NCI-H446 treated with DMSO at 0.1 percent for 48 hours (cell line): ENCODE measurements around the gene CCDC126.
"Not testable (repeated sequence)": the region's sequence is repeated elsewhere in the genome, so short reads cannot be mapped to it uniquely, and the experiment has no call there.

ENCODE experiments used
- DNase-seq: peaks from one replicate; lab custom pipeline; 2025; lab: John Stamatoyannopoulos, UW

Gene CCDC126, protein sequence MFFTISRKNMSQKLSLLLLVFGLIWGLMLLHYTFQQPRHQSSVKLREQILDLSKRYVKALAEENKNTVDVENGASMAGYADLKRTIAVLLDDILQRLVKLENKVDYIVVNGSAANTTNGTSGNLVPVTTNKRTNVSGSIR

DNA sequence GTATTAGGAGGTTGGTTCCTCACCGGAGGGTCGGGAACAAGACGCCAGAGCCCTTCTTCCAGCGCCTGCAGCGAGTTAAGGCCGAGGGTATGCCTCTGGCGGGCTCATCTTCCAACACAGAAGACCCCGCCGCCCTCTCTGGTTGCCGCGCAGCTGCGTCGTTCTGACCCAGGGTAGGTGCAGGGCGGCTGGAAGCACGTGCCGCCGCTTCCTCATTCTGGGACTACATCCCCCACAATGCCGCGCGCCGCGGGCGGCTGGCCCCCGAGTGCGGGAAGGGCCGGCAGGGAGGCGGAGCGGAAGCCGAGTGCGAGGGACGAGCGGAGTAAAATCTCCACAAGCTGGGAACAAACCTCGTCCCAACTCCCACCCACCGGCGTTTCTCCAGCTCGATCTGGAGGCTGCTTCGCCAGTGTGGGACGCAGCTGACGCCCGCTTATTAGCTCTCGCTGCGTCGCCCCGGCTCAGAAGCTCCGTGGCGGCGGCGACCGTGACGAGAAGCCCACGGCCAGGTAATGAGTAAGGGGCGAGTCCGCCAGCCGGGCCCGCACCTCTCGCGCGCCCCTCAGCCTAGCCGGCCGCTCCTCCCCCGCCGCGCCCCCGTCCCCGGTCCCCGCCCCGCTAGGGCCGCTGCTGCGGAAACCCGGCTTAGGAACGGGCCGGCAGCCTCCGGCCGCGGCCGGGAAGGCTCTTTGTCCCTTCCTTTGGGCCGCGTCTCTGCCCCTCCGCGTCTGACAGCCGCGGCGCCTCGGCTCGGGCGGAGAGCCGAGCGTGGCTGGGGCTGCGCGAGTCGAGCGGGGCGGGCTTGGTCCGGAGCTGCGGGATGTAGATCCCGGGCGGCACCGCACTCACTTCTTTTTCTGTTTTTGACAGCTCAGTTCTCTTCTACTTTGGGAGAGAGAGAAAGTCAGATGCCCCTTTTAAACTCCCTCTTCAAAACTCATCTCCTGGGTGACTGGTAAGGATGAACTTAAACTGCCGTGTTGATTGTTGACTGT is at the start of gene CCDC126:
Gene CCDC126 (plus strand): TSS at position 289 of the 998 bp plus-strand sequence. CDS start 13,934 bp downstream, outside the sequence.
- DNase-seq: peak; percentile 70

DNA sequence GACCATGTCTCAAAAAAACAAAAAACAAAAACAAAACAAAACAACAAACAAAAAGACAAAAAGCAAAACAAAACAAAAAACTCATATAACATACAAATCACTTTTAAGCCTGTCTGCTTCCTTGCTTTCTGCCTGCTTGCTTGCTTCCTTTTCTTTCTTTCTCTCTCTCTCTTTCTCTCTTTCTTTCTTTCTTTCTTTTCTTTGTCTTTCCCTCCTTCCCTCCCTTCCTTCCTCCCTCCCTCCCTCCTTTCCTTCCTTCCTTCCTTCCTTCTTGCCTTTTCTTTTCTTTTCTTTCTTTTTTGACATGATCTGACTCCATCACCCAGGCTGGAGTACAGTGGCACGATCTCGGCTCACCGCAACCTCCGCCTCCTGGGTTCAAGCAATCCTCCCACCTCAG is 49.5 kb upstream of the CCDC126 start:
- DNase-seq: no peak

DNA sequence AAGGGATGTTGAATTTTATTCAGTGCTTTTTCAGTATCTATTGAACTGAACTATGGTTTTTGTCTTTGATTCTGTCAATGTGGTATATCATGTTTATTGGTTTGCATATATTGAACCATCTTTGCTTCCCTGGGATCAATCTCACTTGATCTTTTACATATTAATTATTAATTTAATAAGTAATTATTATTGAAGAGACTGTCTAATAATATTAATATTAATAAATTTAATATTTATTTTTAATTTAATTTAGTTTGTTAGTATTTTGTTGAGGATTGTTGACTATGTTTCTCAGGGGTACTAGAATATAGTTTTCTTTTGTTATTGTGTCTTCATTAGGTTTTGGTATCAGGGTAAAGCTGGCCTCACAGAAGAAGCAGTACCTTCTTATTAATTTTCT is 38.9 kb upstream of the CCDC126 start:
- no peak for DNase-seq

DNA sequence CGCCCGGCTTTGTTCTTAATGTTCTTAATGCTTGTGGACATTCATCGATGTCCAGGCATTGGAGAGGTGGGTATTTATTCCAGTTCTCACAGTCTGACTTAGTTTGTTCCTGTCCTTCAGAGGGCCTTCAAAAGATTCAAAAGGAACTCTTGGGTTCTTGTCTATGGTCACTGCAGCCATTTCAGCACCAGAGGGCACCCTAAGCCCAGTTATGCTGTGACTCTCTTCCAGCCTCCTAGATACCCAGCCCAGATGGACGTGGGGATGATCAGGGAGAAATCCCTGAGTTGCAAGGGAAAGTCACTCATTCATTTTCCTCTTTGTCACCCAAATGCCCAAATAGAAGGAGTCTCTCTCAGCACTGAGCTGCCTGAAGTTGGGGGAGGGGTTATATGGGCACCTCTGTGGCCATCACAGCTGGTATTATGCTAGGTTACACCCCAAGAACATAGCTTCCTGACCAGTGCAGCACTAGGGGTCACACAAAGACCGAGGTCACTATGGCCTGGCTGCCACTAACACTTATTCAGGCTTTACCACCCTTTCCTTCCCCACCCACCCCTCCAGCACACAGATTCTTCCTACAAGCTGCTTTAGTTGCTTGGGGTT is 26.5 kb upstream of the CCDC126 start:
- no peak for DNase-seq

DNA sequence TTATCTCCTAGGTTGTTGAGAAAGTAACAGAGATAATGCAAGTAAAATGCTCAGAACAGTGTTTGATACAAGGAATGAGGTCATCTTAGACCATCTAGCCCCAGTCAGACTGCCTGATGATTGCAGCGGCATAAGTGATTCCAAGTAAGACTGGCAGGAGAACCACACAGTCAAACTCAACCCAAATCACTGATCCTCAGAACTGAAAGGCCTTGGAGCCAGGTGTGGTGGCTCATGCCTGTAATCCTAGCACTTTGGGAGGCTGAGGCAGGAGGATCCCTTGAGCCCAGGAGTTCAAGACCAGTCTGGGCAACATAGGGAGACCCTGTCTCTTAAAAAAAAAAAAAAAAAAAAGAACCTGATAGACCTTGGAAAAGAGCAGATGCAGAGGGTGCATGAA is 15.2 kb upstream of the CCDC126 start:
- not testable (repeated sequence) for DNase-seq

DNA sequence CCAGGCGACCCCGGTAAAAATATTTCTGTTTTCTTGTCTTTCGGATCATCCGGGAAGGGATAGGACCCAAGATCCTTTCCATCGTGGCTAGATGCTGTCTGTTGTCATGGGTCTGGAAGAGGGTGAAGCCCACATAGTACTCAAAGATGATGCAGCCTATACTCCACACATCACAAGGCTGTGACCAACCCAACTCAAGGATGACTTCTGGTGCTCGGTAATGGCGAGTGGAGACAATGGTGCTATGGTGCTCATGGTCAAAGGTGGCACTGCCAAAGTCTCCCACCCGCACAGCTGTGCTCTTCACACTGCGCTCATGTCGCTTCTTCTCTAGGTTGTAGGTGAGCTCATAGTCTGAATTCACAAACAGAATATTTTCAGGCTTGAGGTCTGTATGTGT is 11.9 kb upstream of the CCDC126 start:
- not testable (repeated sequence) for DNase-seq

DNA sequence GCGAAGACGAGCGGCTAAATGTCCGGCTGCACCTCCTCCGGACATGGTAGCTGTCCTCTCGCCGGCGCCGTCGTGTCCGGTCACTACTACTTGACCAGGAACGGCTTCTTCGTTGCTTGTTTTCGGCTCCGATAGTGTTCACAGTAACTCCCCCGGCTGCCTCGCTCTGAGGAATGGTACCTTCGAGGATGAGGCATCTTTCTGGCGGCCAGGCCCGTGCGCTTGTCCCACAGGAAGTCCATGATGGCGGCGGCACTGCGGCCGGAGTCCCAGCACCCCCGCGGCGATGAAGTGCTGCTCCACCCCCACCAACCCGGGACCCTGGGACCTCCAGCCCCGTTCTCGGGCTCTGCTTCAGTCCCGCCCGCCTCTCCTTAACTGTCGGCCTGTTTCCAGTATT is 11.0 kb upstream of the CCDC126 start:
- DNase-seq: no peak

DNA sequence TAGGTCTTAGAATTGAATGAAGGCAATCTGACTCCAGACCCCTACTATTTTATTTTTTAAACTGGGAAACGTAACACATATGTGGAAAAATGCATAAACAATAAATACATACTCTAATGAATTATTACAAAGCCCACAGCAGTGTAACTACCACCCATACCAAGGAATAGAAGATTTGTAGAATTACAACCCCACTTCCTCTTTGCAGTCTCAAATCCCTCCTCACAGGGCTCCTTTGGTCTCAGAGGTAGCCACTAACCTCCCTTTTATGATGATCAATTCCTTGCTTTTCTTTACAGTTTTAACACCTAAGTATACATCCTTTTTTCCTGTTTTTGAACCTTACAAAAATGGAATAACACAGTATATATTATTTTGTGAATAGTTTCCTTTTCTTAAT is 6.7 kb upstream of the CCDC126 start:
- DNase-seq: no peak

DNA sequence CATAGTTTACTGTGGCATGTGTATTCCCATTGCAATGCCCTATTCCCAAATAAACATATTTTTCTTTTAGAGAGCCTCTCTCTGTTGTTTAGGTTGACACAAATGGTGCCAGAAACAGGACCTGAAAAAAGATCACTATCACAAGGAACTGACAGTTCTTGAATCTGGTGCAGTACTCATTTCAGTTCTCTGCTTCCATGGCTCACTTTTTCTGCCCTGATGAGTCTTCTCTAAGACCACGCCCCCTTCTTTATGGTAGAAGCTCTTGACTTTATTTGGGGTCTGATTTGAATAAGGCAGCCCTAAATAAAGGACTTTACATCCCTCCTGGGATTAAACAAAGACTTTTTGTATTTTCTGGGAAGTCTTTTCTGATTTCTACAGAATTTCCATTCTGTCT is 3.5 kb upstream of the CCDC126 start:
- DNase-seq: no peak

DNA sequence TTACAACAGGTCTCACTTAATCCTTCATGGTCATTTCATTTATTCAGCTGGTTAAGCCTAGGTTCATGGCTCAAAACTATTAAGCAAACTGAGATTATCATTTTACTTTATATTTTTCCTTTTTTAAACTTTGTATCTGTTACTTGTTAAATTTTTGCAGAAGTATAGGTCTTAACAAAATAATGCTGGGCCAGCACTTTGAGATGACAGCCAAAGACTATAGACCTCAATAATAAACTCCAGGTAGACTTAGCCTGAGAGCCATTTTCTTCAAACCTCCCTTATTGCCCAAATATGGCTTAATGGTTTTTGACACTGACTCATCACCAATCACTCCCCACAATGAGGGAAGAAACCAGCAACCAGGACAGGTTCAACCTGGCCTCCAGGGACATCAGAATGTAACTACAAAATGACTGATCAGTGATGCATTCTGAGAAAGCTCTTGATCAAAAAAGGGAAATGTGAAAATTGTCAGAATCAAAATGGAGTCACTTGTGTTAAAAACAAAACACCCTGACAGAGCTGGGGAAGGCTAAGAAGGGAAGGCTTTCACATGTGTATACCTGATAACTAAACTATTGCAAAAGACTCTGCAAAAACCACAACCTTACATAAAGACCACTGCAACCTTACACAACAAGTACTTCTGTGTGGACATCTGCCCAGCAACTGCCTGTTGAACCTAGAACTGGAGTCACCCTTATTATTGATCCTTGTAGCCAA is 2.1 kb upstream of the CCDC126 start:
- no peak for DNase-seq

DNA sequence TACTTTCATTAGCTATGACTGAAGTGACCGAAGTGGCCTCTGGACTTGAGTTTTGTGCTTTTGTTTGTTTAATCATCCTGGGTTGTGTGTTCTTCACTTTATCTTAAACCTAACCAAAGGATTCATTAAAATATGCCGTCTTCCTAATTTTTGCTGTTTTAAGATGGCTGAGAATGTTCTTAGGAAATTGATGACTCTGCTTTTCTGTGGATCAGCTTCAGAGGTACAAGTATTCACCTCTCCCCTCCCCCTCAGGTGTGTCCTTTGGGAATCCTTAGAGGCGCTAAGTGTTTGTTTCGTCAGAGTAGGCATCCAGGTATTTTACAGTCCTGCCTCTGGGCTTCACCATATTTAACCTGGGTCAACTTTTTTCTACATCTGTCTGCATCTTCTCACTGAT is 1.1 kb downstream of the CCDC126 start:
- no peak for DNase-seq

DNA sequence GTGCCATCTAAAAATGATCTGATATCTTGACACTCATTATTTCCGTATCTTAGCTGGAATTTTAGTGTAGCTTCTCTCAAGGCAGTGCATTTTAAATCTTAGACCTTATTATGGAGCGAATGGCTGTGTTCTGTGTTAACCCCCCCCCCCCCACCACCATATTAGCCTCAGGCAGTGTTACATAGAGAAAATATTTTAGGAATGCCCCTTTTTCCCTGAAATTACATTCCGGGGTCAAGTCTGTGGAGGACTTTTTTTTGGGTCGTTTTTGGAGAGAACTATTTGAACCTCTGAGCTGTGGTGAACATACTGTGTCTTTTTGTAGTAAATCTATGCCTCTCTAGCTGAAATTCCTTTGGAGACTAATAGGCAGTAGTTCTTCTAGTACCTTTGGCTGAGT is 3.1 kb downstream of the CCDC126 start:
- no peak for DNase-seq

DNA sequence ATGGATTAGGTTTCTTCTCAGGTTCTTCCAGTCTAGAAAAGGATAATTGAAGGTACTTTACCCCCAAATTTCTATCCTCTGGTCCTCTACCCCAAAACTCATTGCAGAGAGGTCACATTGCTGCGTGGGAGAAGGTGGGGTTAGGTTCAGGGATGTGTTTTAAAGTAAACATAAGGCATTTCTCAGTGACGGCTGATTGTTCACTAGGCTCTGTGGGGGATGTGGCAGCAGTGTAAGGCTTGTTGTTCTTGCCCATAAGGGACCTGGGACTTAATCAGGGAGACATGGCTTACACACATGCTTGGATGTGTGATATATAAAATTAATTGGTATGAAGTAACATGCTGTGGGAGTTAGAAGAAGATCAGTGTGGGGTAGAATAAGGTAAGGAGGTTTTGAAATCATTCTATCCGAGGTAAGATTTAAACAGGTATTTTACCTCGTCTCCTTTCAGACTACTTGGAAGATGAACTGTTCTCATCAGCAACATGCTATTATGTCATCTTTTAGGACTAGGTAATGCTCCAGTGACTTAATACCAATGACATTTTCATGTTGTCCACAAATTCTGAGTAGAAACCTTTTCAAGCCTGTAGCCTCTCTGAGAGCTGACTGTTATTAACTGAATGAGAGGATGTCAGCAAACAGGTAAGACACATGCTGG is 6.6 kb downstream of the CCDC126 start:
- no peak for DNase-seq

DNA sequence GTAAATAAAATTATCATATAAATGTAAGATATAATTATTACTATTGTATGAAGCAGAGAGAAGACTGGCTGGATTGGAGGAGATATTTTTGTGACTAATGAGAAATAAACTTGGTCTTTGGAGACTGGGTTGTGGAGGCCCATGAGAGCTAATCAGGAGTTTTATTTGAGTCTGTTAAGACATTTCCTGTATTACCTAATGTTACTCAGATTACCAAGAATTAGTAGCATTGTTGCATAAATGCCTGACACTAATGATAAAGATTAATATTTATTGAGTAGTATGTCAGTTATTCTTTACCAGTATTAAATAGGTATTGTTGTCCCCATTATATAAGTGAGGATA is 7.1 kb downstream of the CCDC126 start:
- DNase-seq: no peak

DNA sequence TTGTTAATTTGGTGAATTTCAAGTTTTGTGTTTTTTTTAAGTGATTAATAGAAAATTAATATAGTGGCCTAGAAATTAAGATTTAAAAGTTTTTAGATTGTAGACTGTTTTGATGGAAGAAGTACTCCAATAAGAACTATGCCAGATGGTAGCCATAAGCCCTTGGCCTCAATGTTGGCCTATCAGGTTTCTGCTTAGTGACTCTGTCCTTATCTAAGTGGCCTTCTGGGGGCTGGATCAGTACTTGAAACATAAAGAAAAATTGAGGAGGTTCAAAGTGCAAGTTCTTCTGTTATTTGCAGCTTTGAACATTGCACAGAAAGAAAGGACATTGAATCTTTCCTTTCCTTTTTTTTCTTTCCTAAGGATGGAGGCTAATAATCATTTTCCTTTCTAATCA is 9.9 kb downstream of the CCDC126 start:
- no peak for DNase-seq

DNA sequence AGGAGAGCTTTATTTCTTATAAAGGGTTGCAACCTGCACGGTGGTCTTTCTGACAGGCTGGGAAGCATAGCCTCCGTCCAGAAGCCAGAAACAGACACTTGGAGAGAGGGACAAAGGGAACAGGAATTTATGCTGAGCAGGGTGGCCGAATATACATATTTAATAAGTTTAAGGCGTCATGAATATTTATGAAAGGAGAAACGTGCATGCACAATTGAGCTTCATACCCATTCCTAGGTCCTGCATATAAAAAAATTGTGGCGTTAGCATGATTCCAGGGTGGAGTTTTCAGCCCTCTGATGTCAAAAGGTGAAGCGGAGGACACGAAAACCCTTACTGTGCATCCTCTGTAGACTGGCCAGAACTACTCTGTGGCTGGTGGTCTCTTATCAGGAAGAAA is 10.7 kb downstream of the CCDC126 start:
- no peak for DNase-seq

DNA sequence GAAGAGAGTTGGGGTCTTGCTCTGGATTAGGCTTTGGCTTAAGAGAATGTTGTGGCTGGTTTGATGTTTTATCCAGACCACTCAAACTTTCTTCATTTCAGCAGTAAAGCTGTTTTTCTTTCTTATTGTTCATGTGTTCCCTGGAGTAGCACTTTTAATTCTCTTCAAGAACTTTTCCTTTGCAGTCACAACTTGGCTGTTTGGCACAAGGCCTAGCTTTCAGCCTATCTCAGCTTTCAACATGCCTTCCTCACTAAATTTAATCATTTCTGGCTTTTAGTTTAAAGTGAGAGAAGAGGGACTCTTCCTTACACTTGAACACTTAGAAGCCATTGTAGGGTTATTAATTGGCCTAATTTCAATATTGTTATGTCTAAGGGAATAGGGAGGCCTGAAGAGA is 18.1 kb downstream of the CCDC126 start:
- DNase-seq: no peak

DNA sequence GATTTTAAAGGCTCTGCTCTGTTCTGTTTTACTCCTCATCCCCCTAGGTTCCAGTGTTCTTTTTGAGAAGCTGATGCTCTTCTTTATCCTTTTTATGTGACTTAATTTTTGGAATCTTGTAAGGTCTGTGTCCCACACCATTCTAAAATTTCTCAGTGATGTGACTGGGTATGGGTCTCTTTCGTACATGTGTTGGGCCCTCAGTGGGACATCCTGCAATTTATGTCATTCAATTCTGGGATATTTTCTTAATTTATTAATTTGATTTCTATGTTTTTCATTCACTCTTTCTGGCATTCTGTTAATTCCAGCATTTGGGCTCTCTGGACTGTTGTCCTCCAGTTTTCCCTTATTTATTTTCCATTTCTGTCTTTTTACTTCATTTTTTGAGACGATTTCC is 19.4 kb downstream of the CCDC126 start:
- DNase-seq: no peak

DNA sequence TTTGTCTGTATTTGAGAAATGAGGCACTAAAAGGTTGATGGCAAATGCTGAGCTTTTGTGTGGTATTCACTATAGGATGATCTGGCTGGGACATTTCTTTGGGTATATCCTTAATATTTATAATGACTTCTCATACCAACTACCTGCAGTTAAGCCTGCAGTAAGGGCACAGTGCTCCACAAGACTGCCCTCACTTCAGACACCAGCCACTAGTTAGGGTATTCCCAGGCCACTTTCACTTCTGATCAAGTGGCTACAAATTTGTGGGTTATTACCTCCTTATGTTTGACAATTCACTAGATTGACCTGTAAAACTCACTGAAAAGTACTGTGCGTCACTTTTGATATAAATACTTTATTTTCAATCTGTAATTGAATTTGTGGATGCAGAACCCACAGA is 20.3 kb downstream of the CCDC126 start:
- no peak for DNase-seq

DNA sequence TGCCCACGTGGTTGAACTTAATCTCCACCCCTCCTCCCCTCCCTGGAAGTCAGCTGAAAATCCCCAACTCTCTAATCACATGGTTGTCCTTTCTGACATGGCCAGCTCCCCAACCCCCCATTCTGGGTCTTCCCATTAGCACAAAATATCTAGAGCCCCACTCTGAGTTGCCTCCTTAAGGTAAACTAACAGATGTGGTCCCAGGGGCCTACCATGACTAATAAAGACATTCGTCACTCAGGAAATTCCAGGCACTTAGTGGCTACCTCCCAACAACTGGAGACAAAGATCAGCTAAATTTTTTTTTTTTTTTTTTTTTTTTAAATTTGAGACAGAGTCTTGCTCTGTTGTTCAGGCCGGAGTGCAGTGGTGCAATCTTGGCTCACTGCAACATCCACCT is 21.1 kb downstream of the CCDC126 start:
- DNase-seq: no peak

DNA sequence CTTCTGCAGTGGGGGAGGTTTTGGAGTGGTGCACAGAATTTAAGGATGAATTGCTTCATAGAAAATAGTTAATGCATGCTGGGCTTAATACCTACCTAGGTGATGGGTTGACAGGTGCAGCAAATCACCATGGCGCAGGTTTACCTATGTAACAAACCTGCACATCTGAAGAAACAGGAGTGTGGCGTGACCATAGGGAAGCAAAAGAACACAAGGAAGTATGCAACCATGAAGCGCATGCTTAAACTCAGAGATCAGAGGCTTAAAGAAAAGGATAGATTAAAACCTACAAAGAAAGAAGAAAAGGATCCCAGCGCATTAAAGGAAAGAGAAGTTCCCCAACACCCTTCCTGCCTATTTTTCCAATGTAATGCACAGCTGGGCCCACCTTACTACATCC is 22.0 kb downstream of the CCDC126 start:
- no peak for DNase-seq

DNA sequence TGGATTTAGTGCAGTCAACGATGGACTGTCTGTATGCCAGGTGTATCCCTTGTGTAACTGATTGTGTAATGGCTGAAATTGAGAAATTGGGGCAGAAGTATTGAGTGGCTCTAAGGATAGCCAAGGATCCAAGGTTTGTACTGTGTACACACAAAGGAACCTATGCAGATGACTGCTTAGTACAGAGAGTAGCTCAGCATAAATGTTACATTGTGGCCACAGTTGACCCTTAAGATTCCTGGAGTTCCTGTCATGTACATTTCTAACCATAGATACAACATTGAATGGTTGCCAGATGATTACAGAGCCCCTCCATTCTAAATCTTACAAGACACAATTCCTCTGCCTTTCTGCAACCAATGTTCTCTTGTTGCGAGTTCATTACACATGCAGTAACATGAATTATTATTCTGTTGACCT is 25.3 kb downstream of the CCDC126 start:
- no peak for DNase-seq
